Esophagus squamous epithelium (tissue), 5 donors: ENCODE data around the gene FADS3. TPM values are rescaled to one million over a fixed set of nuclear protein-coding genes. Genes with fewer than 3 reads are reported as not detected.
A peak's percentile ranks its signal among the peaks of the same experiment; 100 is the strongest.

Experiments
- DNase-seq: peaks from one replicate; lab custom pipeline; 2025; lab: John Stamatoyannopoulos, UW
- H3K27ac ChIP-seq, 4 donors: fragments of 200-600 bp; sonication (generic); one replicate each; pipeline ENCODE4 v1.5.1; 2016 to 2019; ENCODE audit warnings: mild to moderate bottlenecking in 1 of 4
- H3K27me3 ChIP-seq, 4 donors: fragments of 200-600 bp; sonication (generic); 1 replicate in 3 of 4; 2 replicates in 1 of 4; pipeline versions ENCODE4 v1.5.1 to v1.6.0; 2017 to 2021; ENCODE audit warnings: antibody characterized with exemption in 1 of 4
- H3K36me3 ChIP-seq, 3 donors: fragments of 200-600 bp; sonication (generic); one replicate each; pipeline ENCODE4 v1.5.1; 2016 to 2019
- H3K4me1 ChIP-seq, 3 donors: fragments of 200-600 bp; sonication (generic); one replicate each; pipeline ENCODE4 v1.5.1; 2017 to 2019
- H3K4me3 ChIP-seq, 4 donors: fragments of 200-600 bp; sonication (generic); 1 replicate in 3 of 4; 2 replicates in 1 of 4; pipeline ENCODE4 v1.5.1; 2016 to 2019; ENCODE audit warnings: mild to moderate bottlenecking in 2 of 4, moderate library complexity in 1 of 4
- H3K9me3 ChIP-seq, 3 donors: fragments of 200-600 bp; sonication (generic); one replicate each; pipeline ENCODE4 v1.5.1; 2016 to 2019
- POLR2A ChIP-seq, 4 donors: fragments of 450-650 bp; IDR thresholded peaks; one replicate each; pipeline ENCODE4 v1.6.1; 2017; ENCODE audit warnings: antibody characterized with exemption in 4 of 4, mild to moderate bottlenecking in 4 of 4, moderate library complexity in 3 of 4
- WGBS, 2 donors: methylation state at CpG; one replicate each; pipeline ENCODE4 v1.1.5; 2018; 5-methylcytosine and 5-hydroxymethylcytosine counted together
- intact Hi-C: fragments of 100-400 bp; cut with DNase I; formaldehyde crosslinking; loops from one replicate; pipeline ENCODE4 v1.15.0; 2022
- total RNA-seq, 4 donors: library from RNA; depleted of rRNA; stranded (reverse); fragments of >200 nt; gene quantifications; one replicate each; pipeline ENCODE4 v1.1.0, GENCODE V29; 2016
- TF ChIP-seq, protein P1 (sequence below), 6 experiments: fragments of 450-650 bp in 4 of 6; fragments of 200-600 bp in 2 of 6; sonication (generic) in 2 of 6; IDR thresholded peaks; one replicate each; pipeline ENCODE4 v1.5.1; 2016 to 2019; ENCODE audit warnings: antibody characterized with exemption in 6 of 6, mild to moderate bottlenecking in 4 of 6, moderate library complexity in 4 of 6
- donor health status: DM: yes; HTN: yes; CAD: no.

The FADS3 gene
- total RNA-seq, 4 donors from 2014 or later, result 6.1 to 16.0 (median 7.1) TPM

DNA sequence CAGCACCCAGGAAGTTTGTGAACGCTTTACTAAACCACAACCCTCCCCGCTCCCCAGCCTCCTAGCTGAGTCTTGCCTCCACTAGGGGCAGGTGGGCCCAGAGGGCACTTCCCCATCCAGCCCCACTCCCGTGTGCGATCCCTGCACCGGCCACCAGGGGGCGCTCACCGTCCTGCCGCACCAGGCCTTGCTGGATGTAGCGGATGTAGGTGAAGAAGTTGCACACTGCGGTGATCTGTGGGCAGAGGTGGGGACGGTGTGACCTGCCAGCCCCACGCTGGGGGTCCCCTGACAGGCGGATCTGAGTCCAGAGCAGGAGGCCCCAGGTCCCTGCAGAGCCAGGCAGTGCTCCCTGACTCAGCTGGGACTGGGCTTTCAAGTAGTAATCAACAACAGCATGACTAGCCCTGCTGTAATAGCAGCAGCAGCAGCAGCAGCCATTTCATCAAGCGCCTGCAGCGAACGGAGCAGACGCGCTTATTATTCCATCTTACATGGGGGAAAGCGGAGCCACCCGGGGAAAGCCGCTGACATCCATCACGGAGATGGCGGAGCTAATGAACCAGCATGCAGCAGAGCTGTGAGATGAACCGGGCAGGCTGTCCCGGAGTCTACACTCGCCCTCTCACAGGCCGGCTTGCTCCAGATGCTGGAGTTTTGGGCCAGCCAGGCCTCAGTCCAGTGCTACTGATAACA is 7.9 kb upstream of the FADS3 start:
- H3K4me1 ChIP-seq, result peaks cover 0 to 21% (median 0%) of the 10 kb centered on the region in 3 donors
- no peak for TF ChIP-seq POLR2A (IDR thresholded peaks at IDR 0.05)
- TF ChIP-seq, protein P1, sequence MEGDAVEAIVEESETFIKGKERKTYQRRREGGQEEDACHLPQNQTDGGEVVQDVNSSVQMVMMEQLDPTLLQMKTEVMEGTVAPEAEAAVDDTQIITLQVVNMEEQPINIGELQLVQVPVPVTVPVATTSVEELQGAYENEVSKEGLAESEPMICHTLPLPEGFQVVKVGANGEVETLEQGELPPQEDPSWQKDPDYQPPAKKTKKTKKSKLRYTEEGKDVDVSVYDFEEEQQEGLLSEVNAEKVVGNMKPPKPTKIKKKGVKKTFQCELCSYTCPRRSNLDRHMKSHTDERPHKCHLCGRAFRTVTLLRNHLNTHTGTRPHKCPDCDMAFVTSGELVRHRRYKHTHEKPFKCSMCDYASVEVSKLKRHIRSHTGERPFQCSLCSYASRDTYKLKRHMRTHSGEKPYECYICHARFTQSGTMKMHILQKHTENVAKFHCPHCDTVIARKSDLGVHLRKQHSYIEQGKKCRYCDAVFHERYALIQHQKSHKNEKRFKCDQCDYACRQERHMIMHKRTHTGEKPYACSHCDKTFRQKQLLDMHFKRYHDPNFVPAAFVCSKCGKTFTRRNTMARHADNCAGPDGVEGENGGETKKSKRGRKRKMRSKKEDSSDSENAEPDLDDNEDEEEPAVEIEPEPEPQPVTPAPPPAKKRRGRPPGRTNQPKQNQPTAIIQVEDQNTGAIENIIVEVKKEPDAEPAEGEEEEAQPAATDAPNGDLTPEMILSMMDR (IDR thresholded peaks at IDR 0.05), result peak; percentile 98 to 100 (median 100)
- DNase-seq, result peak; percentile 49
- 18% methylated on average over 3 of the region's 27 CpGs; no CpG with 5 or more reads in 1 of the 2 donors for WGBS, 2 donors
- no peak overlapping the region for H3K4me3 ChIP-seq
- H3K9me3 ChIP-seq, result no peaks in the 10 kb centered on the region
- peaks cover 0 to 11% (median 0%) of the 10 kb centered on the region in 3 donors for H3K36me3 ChIP-seq
- H3K27me3 ChIP-seq, result peaks cover 0 to 4% (median 0%) of the 10 kb centered on the region in 4 donors
- intact Hi-C loops, result loop anchor here (2.0 to 5.0 kb wide), 3 partner anchors 48 to 183 kb away; no protein-coding TSS in a partner anchor
- H3K27ac ChIP-seq, result peak overlapping the region in 2 of 4 donors; percentile 16 to 34

DNA sequence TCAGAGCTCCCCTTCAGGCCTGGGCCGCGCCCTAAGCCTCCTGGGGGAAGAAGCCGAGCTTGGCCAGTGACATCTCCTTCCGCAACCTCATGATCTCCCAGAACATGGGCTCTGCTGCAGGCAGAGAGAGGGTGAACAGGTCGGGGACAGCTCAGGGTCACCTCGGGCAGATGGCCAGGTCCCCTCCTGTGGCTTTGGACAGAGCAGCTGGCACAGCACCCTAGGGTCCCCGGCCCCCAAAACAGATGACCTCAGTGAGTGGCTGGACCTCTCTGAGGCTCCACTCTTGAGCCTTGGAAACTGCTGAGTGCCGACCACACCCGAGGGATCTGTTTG is 6.9 kb upstream of the FADS3 start:
- DNase-seq, result no peak
- Histone ChIP-seq H3K36me3 (peaks cover 0 to 11% (median 0%) of the 10 kb centered on the region in 3 donors), H3K27me3 (peaks cover 0 to under 1% (median 0%) of the 10 kb centered on the region in 4 donors), H3K4me1 (peaks cover 0 to 21% (median 0%) of the 10 kb centered on the region in 3 donors), H3K9me3 (no peaks in the 10 kb centered on the region), H3K4me3 (no peak overlapping the region), H3K27ac (peak overlapping the region in 1 of 4 donors; percentile 16)
- intact Hi-C loops, result loop anchor here (2.0 to 5.0 kb wide), 3 partner anchors 49 to 184 kb away; no protein-coding TSS in a partner anchor
- WGBS, 2 donors, result 50 to 60% methylated on average over 1 to 2 of the region's 9 CpGs
- TF ChIP-seq POLR2A (IDR thresholded peaks at IDR 0.05), result no peak

DNA sequence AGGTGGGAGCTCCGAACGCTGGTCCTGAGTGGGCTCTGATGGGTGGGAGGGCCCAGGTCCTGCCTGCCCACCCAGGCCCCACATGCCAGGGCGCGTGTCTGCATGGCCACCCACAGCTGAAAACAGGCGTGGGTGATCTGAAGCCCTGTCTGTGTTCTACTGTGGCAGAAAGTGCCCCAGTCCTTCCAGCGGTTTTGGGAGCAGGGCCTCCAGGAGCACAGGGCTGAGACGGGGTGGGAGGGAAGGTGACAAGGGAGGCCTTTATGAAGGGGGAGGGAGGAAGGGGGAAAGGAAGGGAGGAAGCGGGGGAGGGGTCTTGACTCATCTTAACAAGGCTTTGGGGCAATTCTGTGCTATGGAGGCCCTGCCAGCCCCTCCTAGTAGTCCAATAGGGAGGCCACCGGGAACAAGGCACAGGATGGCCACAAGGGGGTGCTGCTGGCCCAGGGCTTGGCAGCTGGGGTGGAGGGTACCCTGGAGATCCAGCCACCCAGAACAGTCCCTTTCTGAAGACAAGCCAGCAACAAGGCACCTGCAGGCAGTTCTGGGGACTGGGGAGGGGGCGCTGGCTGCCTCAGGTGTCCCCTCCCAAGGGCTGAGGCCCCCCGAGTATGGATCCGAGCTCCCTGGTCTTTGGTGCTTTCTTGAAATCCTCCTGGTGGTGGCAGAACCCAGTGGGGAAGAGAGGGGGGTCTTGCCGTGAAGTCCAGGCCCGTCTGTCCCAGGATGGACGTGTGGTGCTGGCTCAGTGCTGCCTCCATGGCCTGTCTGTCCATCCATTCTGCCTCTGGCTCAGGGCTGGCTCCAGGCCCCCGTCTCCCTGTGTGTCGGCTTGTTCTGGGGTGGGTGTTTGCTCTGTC is 6.3 kb upstream of the FADS3 start:
- Histone ChIP-seq H3K4me1 (peaks cover 0 to 21% (median 0%) of the 10 kb centered on the region in 3 donors), H3K4me3 (no peak overlapping the region), H3K9me3 (no peaks in the 10 kb centered on the region), H3K27me3 (peaks cover 0 to 4% (median 0%) of the 10 kb centered on the region in 4 donors), H3K36me3 (peaks cover 0 to 11% (median 0%) of the 10 kb centered on the region in 3 donors), H3K27ac (peak overlapping the region in 1 of 4 donors; percentile 1)
- WGBS, 2 donors, result 33 to 52% methylated on average over 5 to 10 of the region's 17 CpGs
- intact Hi-C loops, result loop anchor here (2.0 to 5.0 kb wide), 3 partner anchors 50 to 185 kb away; no protein-coding TSS in a partner anchor
- TF ChIP-seq, protein P1 (IDR thresholded peaks at IDR 0.05), result peak; percentile 76 to 90 (median 82)
- TF ChIP-seq POLR2A (IDR thresholded peaks at IDR 0.05), result no peak
- DNase-seq, result no peak

DNA sequence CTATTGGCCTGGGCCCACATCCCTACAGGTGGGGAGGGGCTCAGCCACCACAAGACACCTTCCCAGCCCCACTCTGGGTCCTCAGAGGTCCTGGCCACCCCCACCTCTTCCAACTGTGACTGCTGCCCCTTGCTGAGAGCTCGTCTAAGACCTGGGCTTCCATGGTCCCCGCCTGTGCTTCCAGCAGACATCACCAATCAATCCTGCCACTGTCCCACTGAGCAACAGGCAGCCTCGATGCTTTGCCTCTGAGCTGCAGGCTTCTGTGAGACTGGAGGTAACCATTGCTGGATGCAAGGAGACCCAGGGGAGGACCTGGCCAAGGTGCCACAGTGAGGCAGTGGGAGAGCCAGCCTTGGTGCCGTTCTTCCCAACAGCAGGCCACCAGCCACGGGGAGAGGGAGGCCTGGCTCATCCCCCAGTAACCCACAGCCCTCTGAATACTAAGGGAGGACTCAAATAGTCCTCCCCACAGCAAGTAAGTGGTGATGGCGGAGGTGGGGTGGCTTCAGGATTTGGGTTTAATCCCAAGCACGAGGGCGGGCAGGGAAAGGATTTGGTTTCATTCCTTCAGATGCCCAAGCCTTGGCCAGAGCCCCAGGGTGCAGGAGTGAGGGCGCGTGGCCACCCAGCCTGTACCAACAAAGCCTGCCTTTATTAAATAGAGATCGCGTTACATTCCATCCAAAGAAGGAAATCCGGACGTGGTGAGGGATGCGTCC is 5.5 kb upstream of the FADS3 start:
- Histone ChIP-seq H3K27ac (peak overlapping the region in 1 of 4 donors; percentile 1), H3K4me1 (peaks cover 2 to 26% (median 3%) of the 10 kb centered on the region in 3 donors), H3K36me3 (peaks cover 0 to 11% (median 0%) of the 10 kb centered on the region in 3 donors), H3K4me3 (no peak overlapping the region), H3K9me3 (no peaks in the 10 kb centered on the region), H3K27me3 (peaks cover 0 to 4% (median 0%) of the 10 kb centered on the region in 4 donors)
- intact Hi-C loops, result loop anchor here (5.0 kb wide), 2 partner anchors 50 to 185 kb away; no protein-coding TSS in a partner anchor
- WGBS, 2 donors, result 29 to 50% methylated on average over 4 of the region's 15 CpGs
- no peak for DNase-seq
- TF ChIP-seq POLR2A (IDR thresholded peaks at IDR 0.05), result no peak
- TF ChIP-seq, protein P1 (IDR thresholded peaks at IDR 0.05), result no peak

DNA sequence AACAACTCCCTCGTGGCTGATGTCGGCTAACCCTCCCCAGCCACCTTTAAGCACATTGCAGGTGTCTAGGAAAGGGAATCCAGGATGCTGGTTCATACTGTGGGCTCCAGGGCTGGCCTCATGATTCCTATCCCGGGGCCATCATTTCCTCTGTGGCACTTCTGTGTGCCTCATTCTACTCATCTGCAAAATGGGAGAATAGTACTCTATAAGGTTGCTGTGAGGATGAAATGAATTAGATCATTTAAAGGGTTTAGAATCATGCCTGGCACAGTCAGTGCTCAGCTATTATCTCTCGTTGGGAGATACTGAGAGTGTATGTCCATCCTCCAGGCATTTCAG is 4.3 kb upstream of the FADS3 start:
- Histone ChIP-seq H3K9me3 (no peaks in the 10 kb centered on the region), H3K36me3 (peaks cover 0 to 7% (median 0%) of the 10 kb centered on the region in 3 donors), H3K4me1 (peaks cover 6 to 36% (median 8%) of the 10 kb centered on the region in 3 donors), H3K4me3 (no peak overlapping the region), H3K27me3 (peaks cover 0 to 4% (median 0%) of the 10 kb centered on the region in 4 donors), H3K27ac (no peak overlapping the region)
- DNase-seq, result no peak
- TF ChIP-seq, protein P1 (IDR thresholded peaks at IDR 0.05), result no peak
- TF ChIP-seq POLR2A (IDR thresholded peaks at IDR 0.05), result no peak
- intact Hi-C loops, result loop anchor here (5.0 kb wide), 2 partner anchors 52 to 187 kb away; no protein-coding TSS in a partner anchor
- 52 to 62% methylated on average over 3 of the region's 4 CpGs for WGBS, 2 donors
